Measurements from ENCODE around the gene SNAI3.

Gene SNAI3

DNA sequence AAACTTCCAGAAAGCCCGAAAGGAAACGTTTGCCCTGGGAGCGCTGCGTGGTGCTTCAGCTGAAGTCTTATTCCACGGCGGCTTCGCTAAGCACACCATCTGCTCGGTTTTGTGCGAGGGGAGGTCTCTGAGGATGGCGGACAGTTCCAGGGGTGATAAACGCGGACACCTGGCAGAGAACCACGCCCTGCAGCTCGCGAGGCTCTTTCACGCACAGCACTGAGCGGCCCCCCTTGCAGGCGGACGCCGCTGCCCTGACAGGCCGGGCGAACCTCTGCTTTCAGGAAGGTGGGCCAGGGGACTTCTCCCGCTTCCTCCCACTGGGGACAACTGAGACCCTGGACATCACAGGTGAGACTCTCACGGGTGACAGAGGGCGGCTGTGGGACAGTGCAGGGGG lies 27.1 kb downstream of the SNAI3 start:
- no peak for DNase-seq (ENCODE audit: low read depth)
- no peak overlapping the region for H3K4me3 ChIP-seq (ENCODE audit: low read depth, low read length)
- TF ChIP-seq, protein P1, sequence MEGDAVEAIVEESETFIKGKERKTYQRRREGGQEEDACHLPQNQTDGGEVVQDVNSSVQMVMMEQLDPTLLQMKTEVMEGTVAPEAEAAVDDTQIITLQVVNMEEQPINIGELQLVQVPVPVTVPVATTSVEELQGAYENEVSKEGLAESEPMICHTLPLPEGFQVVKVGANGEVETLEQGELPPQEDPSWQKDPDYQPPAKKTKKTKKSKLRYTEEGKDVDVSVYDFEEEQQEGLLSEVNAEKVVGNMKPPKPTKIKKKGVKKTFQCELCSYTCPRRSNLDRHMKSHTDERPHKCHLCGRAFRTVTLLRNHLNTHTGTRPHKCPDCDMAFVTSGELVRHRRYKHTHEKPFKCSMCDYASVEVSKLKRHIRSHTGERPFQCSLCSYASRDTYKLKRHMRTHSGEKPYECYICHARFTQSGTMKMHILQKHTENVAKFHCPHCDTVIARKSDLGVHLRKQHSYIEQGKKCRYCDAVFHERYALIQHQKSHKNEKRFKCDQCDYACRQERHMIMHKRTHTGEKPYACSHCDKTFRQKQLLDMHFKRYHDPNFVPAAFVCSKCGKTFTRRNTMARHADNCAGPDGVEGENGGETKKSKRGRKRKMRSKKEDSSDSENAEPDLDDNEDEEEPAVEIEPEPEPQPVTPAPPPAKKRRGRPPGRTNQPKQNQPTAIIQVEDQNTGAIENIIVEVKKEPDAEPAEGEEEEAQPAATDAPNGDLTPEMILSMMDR (IDR thresholded peaks at IDR 0.05; ENCODE audit: insufficient read depth, low read depth, low read length, missing control alignments) = no peak

DNA sequence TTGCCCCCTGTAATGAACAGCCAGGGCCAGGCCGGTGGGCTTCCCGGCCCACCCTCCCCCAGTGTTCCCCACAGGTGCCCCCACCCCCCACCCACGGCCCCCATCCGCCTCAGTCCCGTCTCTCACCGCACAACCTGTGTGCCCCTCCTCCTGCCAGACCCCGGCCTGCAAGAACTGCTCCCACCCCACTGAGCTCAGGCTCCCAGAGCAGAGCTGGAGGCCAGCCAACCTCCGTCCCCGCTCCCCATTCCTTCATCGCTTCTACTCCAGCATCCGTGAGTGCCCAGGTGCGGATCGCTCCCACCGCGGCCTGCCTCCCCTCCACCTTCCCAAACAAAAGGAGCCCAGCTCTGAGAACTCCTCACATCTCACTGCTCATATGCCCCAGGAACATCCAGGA lies 27.6 kb downstream of the SNAI3 start:
- TF ChIP-seq, protein P1 (IDR thresholded peaks at IDR 0.05; ENCODE audit: insufficient read depth, low read depth, low read length, missing control alignments) = no peak
- DNase-seq (ENCODE audit: low read depth) = no peak

DNA sequence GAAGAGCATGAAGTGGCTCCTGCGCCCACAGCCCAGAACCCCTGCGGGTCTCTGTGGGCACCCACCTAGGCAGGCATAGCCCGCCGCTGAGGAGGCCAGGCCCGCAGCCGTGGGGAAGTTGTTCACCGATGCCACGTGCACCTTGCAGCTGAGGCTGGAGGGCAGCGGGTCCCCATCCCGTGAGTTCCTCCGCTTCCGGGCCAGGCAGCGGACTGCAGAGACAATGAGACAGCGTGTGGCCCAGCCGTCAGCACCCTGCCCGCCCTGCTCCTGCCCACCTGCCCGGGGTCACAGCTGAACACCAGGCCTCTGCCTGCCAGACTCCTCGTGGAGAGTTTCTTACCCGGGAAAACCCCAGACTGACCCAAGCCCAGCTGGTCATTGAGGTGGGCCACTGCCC lies 28.9 kb downstream of the SNAI3 start:
- TF ChIP-seq, protein P1 (IDR thresholded peaks at IDR 0.05; ENCODE audit: insufficient read depth, low read depth, low read length, missing control alignments) = no peak
- H3K4me3 ChIP-seq (ENCODE audit: low read depth, low read length) = no peak overlapping the region
- DNase-seq (ENCODE audit: low read depth) = no peak

More for the DNA sequence above, 27.6 kb downstream of the SNAI3 start:
- no peak overlapping the region for H3K4me3 ChIP-seq (ENCODE audit: low read depth, low read length)

DNA sequence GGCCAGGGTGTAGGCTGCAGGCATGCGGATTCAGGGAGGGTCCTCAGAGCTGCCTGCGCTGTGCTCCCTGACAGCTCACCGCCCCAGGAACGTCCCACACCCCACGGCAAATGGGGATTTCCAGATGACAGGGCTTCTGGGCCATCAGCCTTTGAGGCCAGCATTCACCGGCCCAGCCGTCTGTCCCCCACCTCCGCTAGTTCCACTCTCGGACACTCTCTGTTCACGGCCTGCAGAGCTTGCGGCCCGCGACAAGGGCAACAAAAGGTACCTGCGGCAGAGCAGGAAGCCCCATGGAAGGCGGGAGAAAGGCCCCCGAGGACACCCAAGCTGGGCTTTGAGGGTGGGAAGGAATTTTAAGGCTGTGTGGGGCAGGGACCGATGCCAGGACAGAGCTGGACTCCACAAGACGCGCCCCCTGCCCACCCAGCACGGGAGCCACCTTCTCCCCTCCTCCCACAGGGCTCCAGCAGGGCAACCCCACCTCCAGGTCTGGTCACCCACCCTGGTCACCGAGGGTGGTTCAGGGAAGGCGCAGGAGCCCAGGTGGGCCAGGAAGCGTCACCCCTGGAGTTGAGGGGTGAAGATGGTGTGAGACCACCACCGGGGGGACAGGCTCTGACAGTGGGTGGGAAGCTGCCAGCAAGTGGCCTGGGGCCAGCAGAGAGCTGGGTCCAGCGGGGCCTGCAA lies 29.9 kb downstream of the SNAI3 start:
- H3K4me3 ChIP-seq (ENCODE audit: low read depth, low read length) = no peak overlapping the region
- TF ChIP-seq, protein P1 (IDR thresholded peaks at IDR 0.05; ENCODE audit: insufficient read depth, low read depth, low read length, missing control alignments) = no peak
- no peak for DNase-seq (ENCODE audit: low read depth)

- TF ChIP-seq, protein P1 (IDR thresholded peaks at IDR 0.05; ENCODE audit: insufficient read depth, low read depth, low read length, missing control alignments) = no peak
- no peak for DNase-seq (ENCODE audit: low read depth)
- H3K4me3 ChIP-seq (ENCODE audit: low read depth, low read length) = no peak overlapping the region
These were observed 30.5 kb downstream of the SNAI3 start for GRCh38 chr16:88655733-88656281.

GRCh38 chr16:88655053-88655732 lies 31.1 kb downstream of the SNAI3 start:
- no peak for DNase-seq (ENCODE audit: low read depth)
- no peak overlapping the region for H3K4me3 ChIP-seq (ENCODE audit: low read depth, low read length)
- TF ChIP-seq, protein P1 (IDR thresholded peaks at IDR 0.05; ENCODE audit: insufficient read depth, low read depth, low read length, missing control alignments) = no peak
